ENCODE results near the gene EVA1A.

DNA sequence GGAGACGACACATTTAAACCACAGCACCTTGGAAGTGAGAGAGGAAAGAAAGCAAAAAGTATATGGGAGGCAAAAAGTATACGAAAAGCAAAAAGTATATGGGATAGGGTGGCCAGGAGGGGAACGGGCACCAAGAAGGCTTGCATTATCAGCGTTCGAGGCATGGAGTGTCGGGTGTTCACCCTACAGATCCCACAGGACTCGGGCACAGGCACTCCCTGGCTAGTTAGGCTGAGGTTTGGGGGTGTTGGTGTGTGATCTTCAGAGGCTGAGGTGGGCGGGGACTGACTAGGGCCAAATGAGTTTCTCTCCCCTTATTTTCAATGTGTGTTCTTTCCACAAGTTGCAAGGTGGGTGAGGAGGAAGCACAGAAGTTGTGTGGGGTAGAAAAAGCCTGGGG, 86.6 kb downstream of the EVA1A start:
- TF ChIP-seq, protein P1, sequence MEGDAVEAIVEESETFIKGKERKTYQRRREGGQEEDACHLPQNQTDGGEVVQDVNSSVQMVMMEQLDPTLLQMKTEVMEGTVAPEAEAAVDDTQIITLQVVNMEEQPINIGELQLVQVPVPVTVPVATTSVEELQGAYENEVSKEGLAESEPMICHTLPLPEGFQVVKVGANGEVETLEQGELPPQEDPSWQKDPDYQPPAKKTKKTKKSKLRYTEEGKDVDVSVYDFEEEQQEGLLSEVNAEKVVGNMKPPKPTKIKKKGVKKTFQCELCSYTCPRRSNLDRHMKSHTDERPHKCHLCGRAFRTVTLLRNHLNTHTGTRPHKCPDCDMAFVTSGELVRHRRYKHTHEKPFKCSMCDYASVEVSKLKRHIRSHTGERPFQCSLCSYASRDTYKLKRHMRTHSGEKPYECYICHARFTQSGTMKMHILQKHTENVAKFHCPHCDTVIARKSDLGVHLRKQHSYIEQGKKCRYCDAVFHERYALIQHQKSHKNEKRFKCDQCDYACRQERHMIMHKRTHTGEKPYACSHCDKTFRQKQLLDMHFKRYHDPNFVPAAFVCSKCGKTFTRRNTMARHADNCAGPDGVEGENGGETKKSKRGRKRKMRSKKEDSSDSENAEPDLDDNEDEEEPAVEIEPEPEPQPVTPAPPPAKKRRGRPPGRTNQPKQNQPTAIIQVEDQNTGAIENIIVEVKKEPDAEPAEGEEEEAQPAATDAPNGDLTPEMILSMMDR (IDR thresholded peaks at IDR 0.05), result no peak
- no peak for TF ChIP-seq POLR2AphosphoS5 (IDR thresholded peaks at IDR 0.05)
- TF ChIP-seq EP300 (IDR thresholded peaks at IDR 0.05), result no peak
